Endothelial cell of umbilical vein (primary cell): ENCODE measurements around the gene WBP2. TPM values are rescaled to one million over a fixed set of nuclear protein-coding genes. Genes with fewer than 3 reads are reported as not detected.

Experiments used
- BruUV-seq: library from RNA; stranded (reverse); fragments of 400-500 nt; replicated peaks from 2 replicates; lab custom pipeline; 2021; lab: Mats Ljungman, UMichigan
- CTCF ChIA-PET: fragments of 300-600, 350-600 bp; sonication (Branson Sonifier 250); formaldehyde crosslinking; loops from one replicate; lab custom pipeline; 2021; ENCODE audit warnings: antibody characterized with exemption, inconsistent platforms; lab: Charles Lee
- POLR2A ChIA-PET: fragments of 300-600, 350-600 bp; sonication (Branson Sonifier 250); formaldehyde crosslinking; loops from one replicate; lab custom pipeline; 2021; ENCODE audit warnings: antibody characterized with exemption, inconsistent platforms; lab: Charles Lee
- DNase-seq: peaks from one replicate; pipeline ENCODE4 v3.0.0-alpha.2; 2011; ENCODE audit warnings: low read depth, low spot score
- FAIRE-seq: peaks from 2 replicates; lab custom pipeline; 2011; peaks lifted over from hg19 to GRCh38; lab: Jason Lieb, UNC
- H2AFZ ChIP-seq: 2 replicates; pipeline ENCODE4 v1.6.0; 2012; ENCODE audit warnings: low read depth, low read length, control low read depth, inconsistent platforms
- H3K27ac ChIP-seq: 2 replicates; pipeline ENCODE4 v1.5.1; 2011; ENCODE audit warnings: low read depth, mild to moderate bottlenecking, control low read depth, low read length, moderate library complexity; ENCODE audit not compliant: insufficient read depth
- H3K27me3 ChIP-seq, 2 experiments: 2 replicates each; pipeline versions ENCODE4 v1.6.0 to v1.6.1; 2011; ENCODE audit warnings: low read length in 2 of 2, mixed read lengths in 1 of 2; ENCODE audit not compliant: control insufficient read depth in 2 of 2, insufficient read depth in 2 of 2
- H3K36me3 ChIP-seq, 2 experiments: 2 replicates in 1 of 2; 3 replicates in 1 of 2; pipeline ENCODE4 v1.5.1; 2011; ENCODE audit warnings: low read length in 2 of 2, mild to moderate bottlenecking in 1 of 2, moderate library complexity in 1 of 2; ENCODE audit not compliant: control insufficient read depth in 2 of 2, insufficient read depth in 2 of 2; ENCODE audit errors: extremely low read depth in 1 of 2
- H3K4me1 ChIP-seq: 3 replicates; pipeline ENCODE4 v1.5.1; 2011; ENCODE audit warnings: mild to moderate bottlenecking, low read length; ENCODE audit not compliant: control insufficient read depth, insufficient read depth; ENCODE audit errors: extremely low read depth
- H3K4me2 ChIP-seq: 2 replicates; pipeline ENCODE4 v1.6.1; 2011; ENCODE audit warnings: low read length, control low read depth, mixed read lengths; ENCODE audit not compliant: insufficient read depth
- H3K4me3 ChIP-seq, 3 experiments: fragments of 200-600 bp in 1 of 3; sonication (generic), shearing (Covaris generic) in 1 of 3; replicated peaks in 1 of 3; 2 replicates each; pipeline ENCODE4 v1.5.1; 2011 to 2016; ENCODE audit warnings: control low read depth in 3 of 3, low read length in 3 of 3, mild to moderate bottlenecking in 2 of 3, inconsistent platforms in 1 of 3, low read depth in 1 of 3, moderate library complexity in 1 of 3; ENCODE audit not compliant: insufficient read depth in 1 of 3
- H3K79me2 ChIP-seq: 2 replicates; pipeline ENCODE4 v1.6.0; 2012; ENCODE audit warnings: low read length, inconsistent platforms; ENCODE audit not compliant: control insufficient read depth, insufficient read depth
- H3K9ac ChIP-seq: replicated peaks from 2 replicates; pipeline ENCODE3; 2011; ENCODE audit warnings: low read length, control low read depth; ENCODE audit not compliant: insufficient read depth; ENCODE audit errors: extremely low read depth
- H3K9me1 ChIP-seq: replicated peaks from 3 replicates; pipeline ENCODE4 v1.6.0; 2011; ENCODE audit warnings: mild to moderate bottlenecking, low read length; ENCODE audit not compliant: control insufficient read depth, insufficient read depth; ENCODE audit errors: extremely low read depth
- H3K9me3 ChIP-seq: replicated peaks from 2 replicates; pipeline ENCODE4 v1.5.1; 2012; ENCODE audit warnings: low read length, inconsistent platforms; ENCODE audit not compliant: control insufficient read depth, insufficient read depth
- H4K20me1 ChIP-seq: replicated peaks from 2 replicates; pipeline ENCODE3; 2011; ENCODE audit warnings: mild to moderate bottlenecking, low read length; ENCODE audit not compliant: control insufficient read depth, insufficient read depth; ENCODE audit errors: extremely low read depth
- CTCF ChIP-seq, 2 donors: IDR thresholded peaks; 1 replicate in 1 of 2; 2 replicates in 1 of 2; pipeline ENCODE4 v1.5.1; 2011; ENCODE audit warnings: low read length in 2 of 2, mild to moderate bottlenecking in 2 of 2, moderate library complexity in 2 of 2, control low read depth in 1 of 2, inconsistent platforms in 1 of 2, low read depth in 1 of 2; ENCODE audit not compliant: insufficient read depth in 1 of 2; ENCODE audit errors: extremely low read depth in 1 of 2
- EZH2 ChIP-seq: IDR thresholded peaks from 2 replicates; pipeline ENCODE4 v1.6.1; 2012; ENCODE audit warnings: borderline replicate concordance, low read depth, mild to moderate bottlenecking, moderate library complexity, low read length, inconsistent platforms; ENCODE audit not compliant: severe bottlenecking
- FOS ChIP-seq: IDR thresholded peaks from 2 replicates; pipeline ENCODE4 v1.6.1; 2011; ENCODE audit warnings: mild to moderate bottlenecking, low read length, moderate library complexity, borderline replicate concordance; ENCODE audit not compliant: insufficient read depth
- GATA2 ChIP-seq: IDR thresholded peaks from 2 replicates; pipeline ENCODE4 v1.7.0; 2011; ENCODE audit warnings: low read depth, mild to moderate bottlenecking, moderate library complexity, mixed read lengths, low read length; ENCODE audit not compliant: insufficient read length, insufficient read depth
- JUN ChIP-seq: IDR thresholded peaks from 2 replicates; pipeline ENCODE4 v1.6.1; 2011; ENCODE audit warnings: borderline replicate concordance, low read depth; ENCODE audit not compliant: insufficient read length, insufficient read depth
- MAX ChIP-seq: IDR thresholded peaks from 2 replicates; pipeline ENCODE4 v1.6.1; 2011; ENCODE audit not compliant: insufficient read depth, insufficient read length
- MYC ChIP-seq: IDR thresholded peaks from one replicate; pipeline ENCODE4 v1.6.1; 2011; ENCODE audit warnings: mild to moderate bottlenecking, low read depth, low read length
- POLR2A ChIP-seq: IDR thresholded peaks from 2 replicates; pipeline ENCODE4 v1.6.1; 2012; ENCODE audit warnings: low read depth, mild to moderate bottlenecking, control low read depth, low read length
- POLR2AphosphoS5 ChIP-seq: IDR thresholded peaks from 2 replicates; pipeline ENCODE4 v1.6.1; 2012; ENCODE audit warnings: low read depth, mild to moderate bottlenecking, control low read depth, low read length, moderate library complexity; ENCODE audit not compliant: insufficient read depth
- dilution Hi-C: fragments of 300-500 bp; cut with MboI; formaldehyde crosslinking; loops from one replicate; pipeline ENCODE4 v1.15.0; 2019; ENCODE audit warnings: low sequenced_read_pairs; ENCODE audit not compliant: extremely low pct_ligation_motif_present
- intact Hi-C: fragments of 100-400 bp; cut with micrococcal nuclease; formaldehyde crosslinking; loops from one replicate; pipeline ENCODE4 v1.10.0; 2022
- polyA plus RNA-seq, 4 experiments: library from polyadenylated mRNA; depleted of rRNA in 3 of 4; stranded (reverse) in 3 of 4; unstranded in 1 of 4; fragments of >200 nt; gene quantifications; 2 replicates each; pipeline versions ENCODE4 v1.2.1 to v1.2.3, GENCODE V29; 2011 to 2012; ENCODE audit warnings: missing spikeins in 1 of 4
- total RNA-seq: library from RNA; stranded (reverse); gene quantifications from 2 replicates; pipeline ENCODE4 v1.2.3, GENCODE V29; 2021

Gene WBP2
- total and polyA plus RNA-seq, 2 donors (not counting 3 experiments of a cell fraction or from before 2014, with no cell fraction given) = 81.5 to 126 TPM

GRCh38 chr17:75849724-75850123 lies 5.4 kb downstream of the WBP2 start:
- Histone ChIP-seq H3K27me3 (no peaks in the 10 kb centered on the region), H3K9me3 (no peaks in the 10 kb centered on the region), H3K4me3 (no peak overlapping the region), H3K36me3 (peaks cover 3 to 37% of the 10 kb centered on the region in 2 experiments), H3K27ac (no peak overlapping the region), H3K9ac (no peak overlapping the region), H3K4me2 (no peak overlapping the region), H2AFZ (no peak overlapping the region), H3K79me2 (peaks cover 12% of the 10 kb centered on the region), H3K4me1 (peaks cover 48% of the 10 kb centered on the region), H3K9me1 (no peaks in the 10 kb centered on the region), H4K20me1 (no peaks in the 10 kb centered on the region)
- dilution Hi-C loops (no loop called here), intact Hi-C loops (no loop called here)
- ChIA-PET POLR2A (interaction anchor here (1.4 kb wide), 1 partner anchor 70 kb away, joined by 6 read pairs; no protein-coding TSS in a partner anchor), CTCF (interaction anchor here (1.1 to 6.8 kb wide), 6 partner anchors 9 to 85 kb away, joined by 3 to 49 read pairs (median 6); partner anchors contain the start of genes GALK1, TRIM47 and TRIM65)
- no TSS peak for BruUV-seq
- DNase-seq = no peak
- TF ChIP-seq GATA2 (no peak), CTCF (IDR thresholded peaks at IDR 0.05; ENCODE audit: extremely low read depth in 1 of 2, insufficient read depth in 1 of 2, low read depth in 1 of 2, low read length in 2 of 2) (no peak), JUN (no peak), MYC (no peak), MAX (no peak)
- FAIRE-seq = no peak

GRCh38 chr17:75849279-75849646 lies 5.9 kb downstream of the WBP2 start:
- no peak overlapping the region for H3K4me3 ChIP-seq
- H4K20me1 ChIP-seq = no peaks in the 10 kb centered on the region
- intact Hi-C loops = no loop called here
- peaks cover 9% of the 10 kb centered on the region for H3K79me2 ChIP-seq
- CTCF ChIA-PET = interaction anchor here (1.1 to 6.8 kb wide), 7 partner anchors 9 to 85 kb away, joined by 3 to 49 read pairs (median 6); partner anchors contain the start of genes GALK1, TRIM47, TRIM65 and UNK
- peaks cover 3 to 37% of the 10 kb centered on the region in 2 experiments for H3K36me3 ChIP-seq
- peaks cover 46% of the 10 kb centered on the region for H3K4me1 ChIP-seq
- H3K9ac ChIP-seq = no peak overlapping the region
- H3K27me3 ChIP-seq = no peaks in the 10 kb centered on the region
- BruUV-seq = no TSS peak
- no peak overlapping the region for H3K4me2 ChIP-seq
- FAIRE-seq (no peak), DNase-seq (no peak)
- no peak overlapping the region for H2AFZ ChIP-seq
- H3K9me1 ChIP-seq = no peaks in the 10 kb centered on the region
- POLR2A ChIA-PET = interaction anchor here (1.4 kb wide), 1 partner anchor 69 kb away, joined by 6 read pairs; no protein-coding TSS in a partner anchor
- TF ChIP-seq CTCF (IDR thresholded peaks at IDR 0.05; ENCODE audit: extremely low read depth in 1 of 2, insufficient read depth in 1 of 2, low read depth in 1 of 2, low read length in 2 of 2) (no peak), JUN (no peak), MYC (no peak), FOS (no peak), EZH2 (no peak), POLR2AphosphoS5 (no peak), GATA2 (no peak), POLR2A (no peak), MAX (no peak)
- H3K27ac ChIP-seq = no peak overlapping the region
- no peaks in the 10 kb centered on the region for H3K9me3 ChIP-seq
- dilution Hi-C loops = no loop called here
